ENCODE results near the gene GRAMD2B. TPM values are rescaled to one million over a fixed set of nuclear protein-coding genes. Genes with fewer than 3 reads are reported as not detected.

Gene GRAMD2B
- total and polyA plus RNA-seq, 2 of the 8 experiments (the other 6 are each of a cell fraction or from before 2014, with no cell fraction given) = 6.4 to 9.4 TPM

- WGBS, 2 experiments (ENCODE audit: extremely low coverage in 1 of 2, insufficient coverage in 1 of 2, insufficient read length in 1 of 2, insufficient replicate concordance in 2 of 2, low coverage in 1 of 2, low lambda C conversion rate in 2 of 2, missing lambda C conversion rate in 1 of 2) = 87% methylated on average over 6 of the region's 6 CpGs; no CpG with 5 or more reads in 1 of the 2 experiments
- no peak overlapping the region for H4K5ac ChIP-seq (ENCODE audit: insufficient read length, low read depth, low read length)
- H3K23ac ChIP-seq (ENCODE audit: insufficient read length) = no peak overlapping the region
- H3K23me2 ChIP-seq (ENCODE audit: low read depth, low read length) = no peaks in the 10 kb centered on the region
- H3K14ac ChIP-seq (ENCODE audit: insufficient read length) = no peak overlapping the region
- H3K79me1 ChIP-seq (ENCODE audit: low read depth, low read length) = no peaks in the 10 kb centered on the region
- no peak overlapping the region for H4K8ac ChIP-seq (ENCODE audit: extremely low read depth, insufficient read depth, low read length)
- no peak overlapping the region for H2BK5ac ChIP-seq (ENCODE audit: low read depth, low read length)
- no peak overlapping the region for H4K91ac ChIP-seq (replicated peaks; ENCODE audit: insufficient read length, low read length)
- TF ChIP-seq EZH2 (IDR thresholded peaks at IDR 0.05; ENCODE audit: low read depth, low read length, severe bottlenecking) (no peak), BACH1 (IDR thresholded peaks at IDR 0.05; ENCODE audit: low read length) (no peak), CEBPB (IDR thresholded peaks at IDR 0.05; ENCODE audit: low read depth, low read length) (no peak), TBP (IDR thresholded peaks at IDR 0.05; ENCODE audit: low read depth, low read length) (no peak), SP1 (IDR thresholded peaks at IDR 0.05; ENCODE audit: low read depth, low read length) (no peak), SIN3A (conservative IDR thresholded peaks at IDR 0.05 in 1 of 2, IDR thresholded peaks at IDR 0.05 in 1 of 2; ENCODE audit: low read depth in 1 of 2, low read length in 2 of 2) (no peak), MAFK (IDR thresholded peaks at IDR 0.05; ENCODE audit: low read depth, low read length) (no peak), ATF2 (IDR thresholded peaks at IDR 0.05; ENCODE audit: low read length) (no peak)
- H3K56ac ChIP-seq (replicated peaks; ENCODE audit: insufficient read length, low read depth, low read length) = no peak overlapping the region
- no peaks in the 10 kb centered on the region for H3K36me3 ChIP-seq (ENCODE audit: control insufficient read depth in 2 of 4, insufficient read depth in 4 of 4, low read length in 3 of 4)
- H2BK15ac ChIP-seq (ENCODE audit: low read length) = no peak overlapping the region
- no peak overlapping the region for H3K27ac ChIP-seq (ENCODE audit: low read depth, low read length)
- H3K4me1 ChIP-seq (replicated peaks in 1 of 4; ENCODE audit: control insufficient read depth in 3 of 4, insufficient read depth in 4 of 4, low read length in 3 of 4) = peaks cover 0 to 2% (median 0%) of the 10 kb centered on the region in 4 experiments; a peak in 2 of 7 replicates
- no peak overlapping the region for H2BK120ac ChIP-seq (replicated peaks; ENCODE audit: low read depth, low read length)
- H3K27me3 ChIP-seq (replicated peaks in 1 of 4; ENCODE audit: control insufficient read depth in 3 of 4, extremely low read depth in 1 of 4, insufficient read depth in 3 of 4, low read length in 3 of 4) = no peaks in the 10 kb centered on the region
- no peaks in the 10 kb centered on the region for H4K20me1 ChIP-seq (replicated peaks in 1 of 2; ENCODE audit: control insufficient read depth in 1 of 2, insufficient read depth in 2 of 2, low read length in 2 of 2)
- DNase-seq (ENCODE audit: low read depth in 1 of 2, low spot score in 2 of 2) = peak in 1 of 2 experiments; percentile 41
- no peak overlapping the region for H3K18ac ChIP-seq (ENCODE audit: extremely low read depth, low read length)
- no peaks in the 10 kb centered on the region for H3K9me3 ChIP-seq (ENCODE audit: insufficient read depth in 2 of 2, low read depth in 1 of 2, low read length in 1 of 2)
- no peak for FAIRE-seq
- no peaks in the 10 kb centered on the region for H3K79me2 ChIP-seq (ENCODE audit: control insufficient read depth in 1 of 2, insufficient read depth in 2 of 2, low read length in 2 of 2)
- ChIA-PET CTCF (ENCODE audit: partially characterized antibody) (interaction anchor here (0.6 to 11.4 kb wide), 6 partner anchors 11 to 944 kb away, joined by 3 to 87 read pairs (median 3); no protein-coding TSS in a partner anchor), POLR2A (ENCODE audit: partially characterized antibody) (interaction anchor here (0.7 kb wide), 1 partner anchor 169 kb away, joined by 3 read pairs; no protein-coding TSS in a partner anchor)
- no peak overlapping the region for H3K9ac ChIP-seq (replicated peaks in 1 of 4; ENCODE audit: extremely low read depth in 1 of 4, low read depth in 3 of 4, low read length in 3 of 4)
- no peak overlapping the region for H3K4ac ChIP-seq (replicated peaks; ENCODE audit: insufficient read length, low read depth, low read length)
- H3K4me2 ChIP-seq (ENCODE audit: insufficient read depth in 1 of 2, low read depth in 2 of 2, low read length in 2 of 2) = no peak overlapping the region; a peak in 1 of 4 replicates
- H2BK20ac ChIP-seq (ENCODE audit: low read length) = no peak overlapping the region
- peak overlapping the region; percentile 86 for H2AFZ ChIP-seq (ENCODE audit: low read length)
- no peak overlapping the region for H2AK5ac ChIP-seq (ENCODE audit: low read depth, low read length)
- H2BK12ac ChIP-seq (ENCODE audit: low read depth, low read length) = no peak overlapping the region
- no peak overlapping the region for H3K4me3 ChIP-seq (ENCODE audit: extremely low read depth in 1 of 4, insufficient read depth in 2 of 4, low read depth in 3 of 4, low read length in 4 of 4)
Measured at GRCh38 chr5:126519637-126520592, 96.7 kb downstream of the GRAMD2B start.

All from H1 (cell line).